Stimulated activated CD8-positive, alpha-beta memory T cell treated with anti-CD3 and anti-CD28 coated beads, Interleukin-15, amount 100 ng/mL, for 4 hours (primary cell): ENCODE results near the gene ZDHHC14.

Experiments
- DNase-seq, 2 donors: peaks; one replicate each; pipeline ENCODE4 v3.0.0-alpha.2; 2020; ENCODE audit warnings: low read depth in 2 of 2

ZDHHC14 gene

GRCh38 chr6:157491571-157492232 lies 110.7 kb downstream of the ZDHHC14 start:
- DNase-seq, result no peak

DNA sequence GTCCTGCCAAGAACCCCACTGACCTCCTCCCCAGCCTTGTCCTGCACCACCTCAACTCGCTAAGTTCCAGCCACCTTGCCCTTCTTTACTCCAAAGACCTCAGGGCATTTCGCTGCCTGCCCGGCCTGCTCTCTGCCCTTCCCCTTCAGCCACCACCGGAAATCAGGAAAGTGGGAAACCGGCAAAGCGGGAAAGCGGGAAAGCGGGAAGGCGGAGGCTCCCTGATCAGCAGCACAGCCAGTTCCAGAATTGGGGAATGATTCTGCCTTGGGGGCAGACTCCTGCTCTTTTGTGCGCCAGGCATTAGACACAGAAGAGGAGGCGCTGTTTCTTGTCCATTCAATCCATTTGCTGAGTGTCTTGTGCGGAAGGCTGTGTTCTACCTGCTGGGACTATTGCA lies 111.3 kb downstream of the ZDHHC14 start:
- no peak for DNase-seq

DNA sequence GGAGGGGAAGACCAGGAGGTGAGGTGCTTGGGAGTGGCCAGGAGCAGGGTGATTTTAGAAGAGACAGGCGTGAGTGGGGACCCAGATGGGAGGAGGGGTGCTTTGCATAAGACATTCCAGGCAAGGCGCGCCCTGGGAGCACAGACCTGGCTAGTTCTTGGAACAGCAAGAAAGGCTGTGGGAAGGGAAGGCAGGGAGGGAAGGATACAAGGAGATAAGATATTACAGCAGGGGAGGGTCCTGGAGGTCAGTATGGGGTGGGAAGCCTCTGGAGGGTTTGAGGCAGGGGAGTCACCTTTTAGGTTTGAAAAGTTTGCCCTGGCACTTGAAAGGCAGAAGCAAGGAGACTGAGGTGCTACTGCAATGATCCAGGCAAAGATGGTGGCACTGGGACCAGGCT lies 111.8 kb downstream of the ZDHHC14 start:
- no peak for DNase-seq

GRCh38 chr6:157493173-157493572 lies 112.2 kb downstream of the ZDHHC14 start:
- DNase-seq, result no peak

- DNase-seq, result no peak
Measured at GRCh38 chr6:157493576-157493975, 112.6 kb downstream of the ZDHHC14 start.

GRCh38 chr6:157494132-157494710 lies 113.2 kb downstream of the ZDHHC14 start:
- DNase-seq, result no peak

DNA sequence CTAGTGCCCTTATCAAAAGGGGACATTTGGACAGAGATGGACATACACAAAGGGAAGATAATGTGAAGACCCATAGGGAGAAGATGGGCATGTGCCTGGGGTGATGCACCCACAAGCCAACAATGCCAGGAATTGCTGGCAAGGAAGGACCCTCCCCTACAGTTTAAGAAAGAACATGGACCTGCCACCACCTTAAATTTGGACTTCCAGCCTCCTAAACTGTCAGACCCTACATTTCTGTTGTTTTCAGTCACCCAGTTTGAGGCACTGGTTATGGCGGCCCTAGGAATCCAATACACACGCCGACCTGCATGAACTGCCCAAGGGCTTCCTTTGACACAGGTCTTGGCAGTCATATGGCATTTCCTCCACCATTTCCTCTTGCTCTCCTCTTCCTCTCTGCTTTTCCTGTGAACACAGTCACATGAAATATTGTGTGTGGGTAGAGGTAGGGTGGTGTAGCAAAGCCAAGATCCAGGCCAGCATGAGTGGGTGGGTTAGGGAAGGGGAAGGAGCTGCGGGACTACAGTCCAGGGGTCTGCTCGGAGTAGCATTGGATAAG lies 115.6 kb downstream of the ZDHHC14 start:
- no peak for DNase-seq

DNA sequence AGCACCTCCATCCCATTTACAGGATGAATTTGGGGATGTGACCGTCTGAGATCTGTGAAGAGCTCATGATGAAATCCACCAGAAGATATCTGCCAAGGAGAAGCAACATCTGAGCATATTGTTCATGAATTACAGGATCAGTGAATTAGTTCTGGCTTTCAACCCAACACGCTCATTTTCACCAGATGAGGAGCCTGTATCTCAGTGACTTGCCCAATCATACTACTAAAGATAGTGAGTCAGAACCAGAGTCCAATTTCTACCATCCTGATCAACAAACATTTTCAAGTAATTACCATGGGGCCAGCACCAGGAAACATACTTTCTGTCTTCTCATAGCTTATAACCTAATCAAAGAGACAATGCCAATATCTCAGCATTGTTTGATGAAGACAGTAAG lies 116.6 kb downstream of the ZDHHC14 start:
- no peak for DNase-seq

DNA sequence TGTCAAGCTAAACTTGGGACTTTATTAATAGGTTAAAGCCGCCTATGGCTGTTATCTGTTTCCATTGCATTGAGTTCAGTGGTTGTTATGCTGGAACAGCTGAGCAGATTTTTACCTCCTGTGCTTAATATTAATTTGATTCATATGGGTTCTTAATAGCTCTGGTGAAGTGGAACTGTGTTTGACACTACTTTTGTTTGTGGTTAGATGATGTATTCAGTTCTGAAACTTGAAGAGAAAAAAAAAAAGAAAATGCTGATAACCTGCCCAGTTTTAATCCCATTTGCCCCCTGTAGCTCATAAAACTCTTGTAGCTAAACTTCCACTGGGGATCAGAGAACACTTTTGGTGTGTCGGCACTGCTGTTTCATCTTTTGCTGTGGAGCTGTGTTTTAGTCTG lies 117.8 kb downstream of the ZDHHC14 start:
- no peak for DNase-seq

- DNase-seq, result no peak
Measured at GRCh38 chr6:157500022-157500421, 119.0 kb downstream of the ZDHHC14 start.

- DNase-seq, result no peak
Measured at GRCh38 chr6:157503018-157503747, 122.2 kb downstream of the ZDHHC14 start.

- DNase-seq, result no peak
Measured at GRCh38 chr6:157505912-157506491, 125.0 kb downstream of the ZDHHC14 start.

- DNase-seq, result no peak
Measured at GRCh38 chr6:157510323-157511188, 129.6 kb downstream of the ZDHHC14 start.

GRCh38 chr6:157511682-157512381 lies 130.8 kb downstream of the ZDHHC14 start:
- no peak for DNase-seq

GRCh38 chr6:157512382-157512682 lies 131.3 kb downstream of the ZDHHC14 start:
- no peak for DNase-seq

GRCh38 chr6:157513004-157513603 lies 132.1 kb downstream of the ZDHHC14 start:
- DNase-seq, result no peak

- DNase-seq, result no peak
Measured at GRCh38 chr6:157513619-157514485, 132.9 kb downstream of the ZDHHC14 start.

DNA sequence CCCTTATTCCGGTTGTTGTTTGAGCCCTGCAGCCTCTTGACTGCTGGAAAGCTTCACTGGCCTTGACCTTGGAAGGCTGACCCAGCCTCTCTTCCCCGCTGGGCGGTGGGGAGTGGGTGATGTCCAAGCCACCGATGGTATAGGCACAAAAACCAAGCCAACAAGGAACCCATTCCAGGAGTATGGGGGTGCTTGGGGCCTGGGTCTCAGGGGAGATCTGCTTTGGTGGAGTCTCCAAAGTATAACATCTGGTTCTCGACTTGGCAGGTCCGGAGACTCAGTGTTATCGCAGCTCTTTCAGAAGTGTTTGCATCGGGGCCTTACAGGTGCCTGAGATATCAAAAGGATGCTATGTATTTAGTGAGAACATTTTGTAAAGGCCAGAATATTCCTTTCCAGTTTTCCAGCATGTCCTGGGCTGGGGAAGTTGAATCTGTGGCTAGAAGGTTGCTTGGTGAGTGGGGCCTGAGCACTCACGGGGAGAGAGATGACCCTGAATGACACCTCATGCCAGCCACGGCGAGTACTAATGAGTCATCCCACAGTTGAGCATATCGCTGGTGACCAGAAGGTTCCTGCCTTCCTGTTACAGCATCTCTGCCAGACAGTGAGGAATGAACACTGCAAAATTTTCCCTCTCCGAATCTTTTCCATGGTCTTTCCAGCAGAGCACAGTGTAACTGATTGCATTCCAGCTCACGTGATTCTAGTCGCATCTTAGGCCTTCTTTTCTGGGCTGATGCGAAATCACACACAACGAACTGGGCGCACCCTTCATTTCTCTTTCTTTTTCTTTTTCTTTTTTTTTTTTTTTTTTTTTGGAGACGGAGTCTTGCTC lies 133.9 kb downstream of the ZDHHC14 start:
- no peak for DNase-seq
